ENCODE results near the gene PHTF1.

PHTF1 gene

DNA sequence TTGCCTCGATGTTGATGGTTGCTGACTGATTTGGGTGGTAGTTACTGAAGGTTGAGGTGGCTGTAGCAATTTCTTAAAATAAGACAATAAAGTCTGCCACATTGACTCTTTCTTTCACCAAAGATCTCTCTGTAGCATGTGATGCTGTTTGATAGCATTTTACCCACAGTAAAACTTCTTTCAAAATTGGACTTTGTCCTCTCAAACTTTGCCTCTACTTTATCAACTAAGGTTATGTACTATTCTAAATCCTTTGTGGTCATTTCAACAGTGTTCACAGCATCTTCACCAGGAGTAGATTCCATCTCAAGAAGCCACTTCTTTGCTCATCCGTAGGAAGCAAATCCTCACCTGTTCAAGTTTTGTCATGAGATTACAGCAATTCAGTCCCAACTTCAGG, 93.2 kb downstream of the PHTF1 start:
- TF ChIP-seq, protein P1, sequence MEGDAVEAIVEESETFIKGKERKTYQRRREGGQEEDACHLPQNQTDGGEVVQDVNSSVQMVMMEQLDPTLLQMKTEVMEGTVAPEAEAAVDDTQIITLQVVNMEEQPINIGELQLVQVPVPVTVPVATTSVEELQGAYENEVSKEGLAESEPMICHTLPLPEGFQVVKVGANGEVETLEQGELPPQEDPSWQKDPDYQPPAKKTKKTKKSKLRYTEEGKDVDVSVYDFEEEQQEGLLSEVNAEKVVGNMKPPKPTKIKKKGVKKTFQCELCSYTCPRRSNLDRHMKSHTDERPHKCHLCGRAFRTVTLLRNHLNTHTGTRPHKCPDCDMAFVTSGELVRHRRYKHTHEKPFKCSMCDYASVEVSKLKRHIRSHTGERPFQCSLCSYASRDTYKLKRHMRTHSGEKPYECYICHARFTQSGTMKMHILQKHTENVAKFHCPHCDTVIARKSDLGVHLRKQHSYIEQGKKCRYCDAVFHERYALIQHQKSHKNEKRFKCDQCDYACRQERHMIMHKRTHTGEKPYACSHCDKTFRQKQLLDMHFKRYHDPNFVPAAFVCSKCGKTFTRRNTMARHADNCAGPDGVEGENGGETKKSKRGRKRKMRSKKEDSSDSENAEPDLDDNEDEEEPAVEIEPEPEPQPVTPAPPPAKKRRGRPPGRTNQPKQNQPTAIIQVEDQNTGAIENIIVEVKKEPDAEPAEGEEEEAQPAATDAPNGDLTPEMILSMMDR (IDR thresholded peaks at IDR 0.05): no peak
- no peak overlapping the region for H2AFZ ChIP-seq
- H3K27ac ChIP-seq: no peak overlapping the region
- H3K27me3 ChIP-seq (ENCODE audit: control insufficient read depth, insufficient read depth, low read length): no peaks in the 10 kb centered on the region
- H3K4me1 ChIP-seq: no peaks in the 10 kb centered on the region
- H3K4me2 ChIP-seq (ENCODE audit: low read length): no peak overlapping the region
- H3K79me2 ChIP-seq: no peaks in the 10 kb centered on the region
- no peaks in the 10 kb centered on the region for H3K9me3 ChIP-seq (ENCODE audit: control insufficient read depth, low read length)
- H3K4me3 ChIP-seq (ENCODE audit: low read depth, low read length): no peak overlapping the region
- H3K36me3 ChIP-seq (ENCODE audit: control insufficient read depth, insufficient read depth, low read length): no peaks in the 10 kb centered on the region
- no peak overlapping the region for H3K9ac ChIP-seq

DNA sequence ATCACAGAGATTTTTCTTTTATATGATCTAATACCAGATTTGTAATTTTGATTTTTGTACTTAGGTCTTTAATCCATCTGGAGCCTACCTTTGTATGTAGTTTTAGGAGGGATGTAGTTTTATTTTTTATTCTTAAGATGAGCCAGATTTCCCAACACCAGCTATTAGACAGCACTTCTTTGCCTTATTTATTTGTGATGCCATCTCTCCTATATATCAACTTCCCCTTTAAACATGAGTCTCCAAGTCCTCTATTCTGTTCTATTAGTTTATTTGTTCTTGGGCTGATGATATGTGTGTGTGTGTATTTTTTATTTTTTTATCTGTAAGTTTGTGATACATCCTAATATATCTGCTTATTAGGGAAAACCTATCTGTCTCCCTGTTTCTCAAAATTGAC, 94.2 kb downstream of the PHTF1 start:
- no peak overlapping the region for H3K27ac ChIP-seq
- H3K36me3 ChIP-seq (ENCODE audit: control insufficient read depth, insufficient read depth, low read length): no peaks in the 10 kb centered on the region
- TF ChIP-seq, protein P1 (IDR thresholded peaks at IDR 0.05): no peak
- no peaks in the 10 kb centered on the region for H3K27me3 ChIP-seq (ENCODE audit: control insufficient read depth, insufficient read depth, low read length)
- H3K79me2 ChIP-seq: no peaks in the 10 kb centered on the region
- H3K9me3 ChIP-seq (ENCODE audit: control insufficient read depth, low read length): no peaks in the 10 kb centered on the region
- H3K4me3 ChIP-seq (ENCODE audit: low read depth, low read length): no peak overlapping the region
- H3K4me1 ChIP-seq: no peaks in the 10 kb centered on the region
- no peak overlapping the region for H3K4me2 ChIP-seq (ENCODE audit: low read length)
- no peak overlapping the region for H3K9ac ChIP-seq
- no peak overlapping the region for H2AFZ ChIP-seq

DNA sequence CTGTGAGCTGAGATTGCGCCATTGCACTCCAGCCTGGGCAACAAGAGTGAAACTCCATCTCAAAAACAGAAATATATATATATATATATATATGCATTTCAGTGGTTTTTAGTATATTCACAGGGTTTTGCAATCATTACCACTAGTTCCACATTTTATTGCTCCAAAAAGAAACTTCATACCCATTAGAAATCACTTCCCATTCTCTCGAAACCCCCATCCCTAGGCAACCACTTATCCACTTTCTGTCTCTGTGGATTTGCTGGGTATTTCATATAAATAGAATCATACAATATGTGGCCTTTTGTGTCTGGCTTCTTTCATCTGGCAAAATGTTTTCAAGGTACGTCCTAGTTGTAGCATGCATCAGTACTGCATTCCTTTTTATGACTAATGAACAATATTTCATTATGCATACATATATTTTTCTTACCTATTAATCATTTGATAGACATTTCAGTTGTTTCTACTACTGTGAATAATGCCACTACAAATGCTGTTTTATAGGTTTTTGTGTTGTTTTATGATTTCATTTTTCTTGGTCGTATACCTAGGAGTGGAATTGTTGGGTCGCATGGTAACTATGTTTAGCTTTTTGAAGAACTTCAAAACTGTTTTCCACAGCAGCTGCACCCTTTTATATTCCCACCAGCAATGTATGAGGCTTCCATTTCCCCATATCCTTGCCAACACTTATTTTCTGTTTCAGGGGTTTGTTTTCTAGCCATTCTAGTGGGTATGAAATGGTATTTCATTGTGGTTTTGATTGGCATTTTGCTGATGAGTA, 95.9 kb downstream of the PHTF1 start:
- Histone ChIP-seq H3K4me3 (ENCODE audit: low read depth, low read length) (no peak overlapping the region), H3K9me3 (ENCODE audit: control insufficient read depth, low read length) (no peaks in the 10 kb centered on the region), H3K9ac (no peak overlapping the region), H3K27ac (no peak overlapping the region), H3K79me2 (no peaks in the 10 kb centered on the region), H3K36me3 (ENCODE audit: control insufficient read depth, insufficient read depth, low read length) (no peaks in the 10 kb centered on the region), H3K4me1 (no peaks in the 10 kb centered on the region), H2AFZ (no peak overlapping the region), H3K4me2 (ENCODE audit: low read length) (no peak overlapping the region), H3K27me3 (ENCODE audit: control insufficient read depth, insufficient read depth, low read length) (no peaks in the 10 kb centered on the region)
- TF ChIP-seq, protein P1 (IDR thresholded peaks at IDR 0.05): no peak

DNA sequence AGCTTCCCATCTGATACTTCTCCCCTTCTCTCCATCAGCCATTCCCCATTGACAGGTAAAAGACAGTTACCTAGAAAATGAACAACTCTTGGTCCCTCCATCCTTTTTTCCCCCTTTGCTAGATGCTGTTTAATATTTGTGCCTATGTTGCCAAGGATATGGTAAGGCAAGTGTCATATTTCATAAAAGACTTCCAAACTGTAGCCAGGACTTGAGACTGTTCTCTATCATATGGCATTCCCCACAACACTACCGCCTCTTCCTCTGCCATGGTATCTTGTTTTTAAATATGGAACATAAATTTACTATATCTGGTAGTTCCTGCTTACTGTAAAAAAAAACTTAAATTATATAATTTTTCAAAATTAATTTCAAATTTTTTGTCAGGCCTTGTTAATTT, 97.2 kb downstream of the PHTF1 start:
- Histone ChIP-seq H3K27me3 (ENCODE audit: control insufficient read depth, insufficient read depth, low read length) (no peaks in the 10 kb centered on the region), H3K79me2 (no peaks in the 10 kb centered on the region), H3K27ac (no peak overlapping the region), H3K4me1 (no peaks in the 10 kb centered on the region), H3K4me2 (ENCODE audit: low read length) (no peak overlapping the region), H3K36me3 (ENCODE audit: control insufficient read depth, insufficient read depth, low read length) (no peaks in the 10 kb centered on the region), H3K9me3 (ENCODE audit: control insufficient read depth, low read length) (no peaks in the 10 kb centered on the region), H3K4me3 (ENCODE audit: low read depth, low read length) (no peak overlapping the region), H2AFZ (no peak overlapping the region), H3K9ac (no peak overlapping the region)
- TF ChIP-seq, protein P1 (IDR thresholded peaks at IDR 0.05): no peak

DNA sequence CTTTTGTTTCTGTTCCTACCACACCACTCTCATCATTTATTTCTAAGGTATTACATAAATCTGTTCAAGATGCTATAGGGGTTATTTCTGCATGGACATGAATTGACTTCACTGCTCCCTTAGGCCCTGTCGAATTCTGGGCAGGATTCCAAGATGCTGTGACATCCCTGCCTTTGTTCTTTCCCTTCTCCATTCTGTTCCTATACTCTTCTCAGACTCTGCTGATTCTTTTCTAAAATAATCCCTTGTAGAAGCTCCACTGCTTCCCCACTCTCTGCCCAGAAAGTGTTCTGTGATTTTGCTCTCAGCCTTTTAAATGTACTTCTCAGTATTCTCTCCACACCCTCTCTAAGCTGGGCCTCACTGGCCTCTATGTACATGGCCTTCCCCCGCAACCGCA, 99.2 kb downstream of the PHTF1 start:
- H3K4me2 ChIP-seq (ENCODE audit: low read length): no peak overlapping the region
- no peaks in the 10 kb centered on the region for H3K79me2 ChIP-seq
- H3K36me3 ChIP-seq (ENCODE audit: control insufficient read depth, insufficient read depth, low read length): no peaks in the 10 kb centered on the region
- H3K4me1 ChIP-seq: no peaks in the 10 kb centered on the region
- H2AFZ ChIP-seq: no peak overlapping the region
- H3K27ac ChIP-seq: no peak overlapping the region
- TF ChIP-seq, protein P1 (IDR thresholded peaks at IDR 0.05): no peak
- H3K9ac ChIP-seq: no peak overlapping the region
- no peak overlapping the region for H3K4me3 ChIP-seq (ENCODE audit: low read depth, low read length)
- no peaks in the 10 kb centered on the region for H3K27me3 ChIP-seq (ENCODE audit: control insufficient read depth, insufficient read depth, low read length)
- H3K9me3 ChIP-seq (ENCODE audit: control insufficient read depth, low read length): no peaks in the 10 kb centered on the region
